ENCODE measurements around the gene CCDC187.
"Not testable (repeated sequence)": the region's sequence is repeated elsewhere in the genome, so short reads cannot be mapped to it uniquely, and the experiment has no call there.

CCDC187 gene

DNA sequence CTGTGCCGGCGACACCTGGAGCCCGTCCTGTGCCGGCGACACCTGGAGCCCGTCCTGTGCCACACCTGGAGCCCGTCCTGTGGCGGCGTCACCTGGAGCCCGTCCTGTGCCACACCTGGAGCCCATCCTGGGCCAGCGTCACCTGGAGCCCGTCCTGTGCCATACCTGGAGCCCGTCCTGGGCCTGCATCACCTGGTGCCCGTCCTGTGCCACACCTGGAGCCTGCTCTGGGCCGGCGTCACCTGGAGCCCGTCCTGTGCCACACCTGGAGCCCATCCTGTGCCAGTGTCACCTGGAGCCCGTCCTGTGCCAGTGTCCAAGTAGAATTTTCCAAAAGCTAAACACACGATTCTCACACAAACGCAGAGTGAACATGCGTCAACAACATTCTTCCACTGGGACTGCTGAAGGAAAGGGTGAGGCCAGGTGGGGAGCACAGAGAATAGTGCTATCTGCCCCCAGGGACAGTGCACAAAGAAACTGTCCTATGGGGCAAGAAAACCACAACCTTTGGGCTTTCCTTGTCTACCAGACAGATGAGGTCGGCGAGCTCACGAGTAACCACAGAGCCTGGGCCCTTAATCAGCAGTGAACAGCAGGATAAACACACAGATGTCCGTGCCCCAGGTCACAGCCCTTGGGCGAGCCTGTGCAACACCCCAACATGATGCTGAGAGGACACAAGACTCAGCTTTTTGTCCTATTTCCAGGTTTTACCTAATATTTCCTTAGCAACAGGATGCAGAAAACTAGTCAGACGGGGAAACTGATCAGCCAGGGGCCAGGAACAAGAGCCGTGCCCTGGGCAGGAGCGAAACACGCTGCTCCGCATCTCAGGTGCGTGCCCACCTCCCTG is 66.2 kb downstream of the CCDC187 start:
- no peak for DNase-seq

DNA sequence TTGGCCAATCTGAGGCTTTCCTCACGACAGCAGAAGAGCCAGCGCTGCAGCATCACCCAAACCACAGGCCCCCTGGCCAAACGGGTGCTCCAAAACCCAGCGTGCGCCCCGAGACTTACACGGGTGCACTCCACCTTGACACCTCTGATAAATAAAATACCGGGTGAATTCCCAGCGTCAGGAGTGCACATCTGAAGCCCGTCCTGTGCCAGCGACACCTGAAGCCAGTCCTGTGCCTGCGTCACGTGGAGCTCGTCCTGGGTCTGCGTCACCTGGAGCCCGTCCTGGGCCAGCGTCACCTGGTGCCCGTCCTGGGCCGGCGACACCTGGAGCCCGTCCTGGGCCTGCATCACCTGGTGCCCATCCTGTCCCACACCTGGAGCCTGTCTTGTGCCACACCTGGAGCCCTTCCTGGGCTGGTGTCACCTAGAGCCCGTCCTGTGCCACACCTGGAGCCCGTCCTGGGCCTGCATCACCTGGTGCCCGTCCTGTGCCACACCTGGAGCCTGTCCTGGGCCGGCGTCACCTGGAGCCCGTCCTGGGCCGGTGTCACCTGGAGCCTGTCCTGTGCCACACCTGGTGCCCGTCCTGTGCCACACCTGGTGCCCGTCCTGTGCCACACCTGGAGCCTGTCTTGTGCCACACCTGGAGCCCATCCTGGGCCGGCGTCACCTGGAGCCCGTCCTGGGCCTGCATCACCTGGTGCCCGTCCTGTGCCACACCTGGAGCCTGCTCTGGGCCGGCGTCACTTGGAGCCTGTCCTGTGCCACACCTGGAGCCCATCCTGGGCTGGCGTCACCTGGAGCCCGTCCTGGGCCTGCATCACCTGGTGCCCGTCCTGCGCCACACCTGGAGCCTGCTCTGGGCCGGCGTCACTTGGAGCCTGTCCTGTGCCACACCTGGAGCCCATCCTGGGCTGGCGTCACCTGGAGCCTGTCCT is 67.2 kb downstream of the CCDC187 start:
- DNase-seq, result not testable (repeated sequence)

GRCh38 chr9:136235709-136236455 is 68.0 kb downstream of the CCDC187 start:
- DNase-seq, result no peak

- no peak for DNase-seq
Observed at GRCh38 chr9:136235171-136235570, 68.7 kb downstream of the CCDC187 start.

DNA sequence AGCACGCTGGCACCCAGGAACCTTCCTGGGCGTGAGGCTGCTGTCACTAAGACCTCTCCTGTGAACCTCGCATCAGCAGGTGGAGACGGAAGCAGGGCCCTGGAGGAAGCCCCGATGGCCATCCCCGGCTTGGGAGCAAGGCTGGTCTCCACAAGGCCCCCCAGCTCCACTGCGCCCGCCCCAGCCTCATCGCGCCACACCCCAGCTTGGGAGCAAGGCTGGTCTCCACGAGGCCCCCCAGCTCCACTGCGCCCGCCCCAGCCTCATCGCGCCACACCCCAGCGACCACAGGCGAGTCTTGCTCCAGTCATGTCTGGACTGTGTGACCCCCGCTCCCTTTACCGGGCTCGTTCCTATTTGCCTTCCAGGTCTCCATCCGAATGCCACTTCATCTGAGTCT is 69.3 kb downstream of the CCDC187 start:
- DNase-seq, result no peak

DNA sequence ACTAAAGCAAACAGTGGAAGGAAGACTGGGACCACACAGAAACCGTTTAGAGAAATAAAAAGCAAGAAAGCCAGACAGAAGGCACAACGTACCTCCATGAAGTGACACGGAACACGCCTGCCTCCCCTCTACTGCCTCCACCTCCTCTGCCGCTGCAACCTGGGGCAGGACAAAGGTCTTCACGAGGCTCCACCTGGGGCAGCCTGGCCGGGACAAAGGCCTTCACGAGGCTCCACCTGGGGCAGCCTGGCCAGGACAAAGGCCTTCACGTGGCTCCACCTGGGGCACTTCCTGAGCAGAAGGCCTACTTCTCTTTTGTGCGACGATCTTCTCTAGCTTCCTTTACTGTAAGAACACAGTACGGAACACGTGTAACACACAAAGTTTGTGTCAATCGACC is 70.0 kb downstream of the CCDC187 start:
- no peak for DNase-seq

- DNase-seq, result no peak
Observed at GRCh38 chr9:136233411-136233810, 70.5 kb downstream of the CCDC187 start.

GRCh38 chr9:136232969-136233368 is 70.9 kb downstream of the CCDC187 start:
- DNase-seq, result no peak

- no peak for DNase-seq
Observed at GRCh38 chr9:136231478-136232297, 72.2 kb downstream of the CCDC187 start.

DNA sequence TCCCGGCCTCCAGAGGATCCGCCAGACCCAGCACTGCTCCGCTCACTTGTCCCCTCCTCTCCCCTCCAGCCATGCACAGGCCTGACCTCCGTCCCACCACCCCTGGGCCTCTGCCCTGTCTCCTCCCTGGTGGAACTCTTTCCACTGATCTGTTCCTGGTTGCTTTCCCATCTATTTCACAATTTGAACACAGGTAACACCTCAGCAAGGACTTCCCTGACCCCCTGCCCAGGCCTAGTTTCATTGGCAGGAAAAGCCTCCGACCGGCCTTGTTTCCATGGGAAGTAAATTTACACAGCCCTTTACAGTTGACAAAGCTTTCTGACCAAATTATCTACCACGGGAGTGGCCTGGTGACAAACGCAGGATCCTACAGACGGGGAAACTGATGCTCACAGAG is 73.1 kb downstream of the CCDC187 start:
- DNase-seq, result no peak

DNA sequence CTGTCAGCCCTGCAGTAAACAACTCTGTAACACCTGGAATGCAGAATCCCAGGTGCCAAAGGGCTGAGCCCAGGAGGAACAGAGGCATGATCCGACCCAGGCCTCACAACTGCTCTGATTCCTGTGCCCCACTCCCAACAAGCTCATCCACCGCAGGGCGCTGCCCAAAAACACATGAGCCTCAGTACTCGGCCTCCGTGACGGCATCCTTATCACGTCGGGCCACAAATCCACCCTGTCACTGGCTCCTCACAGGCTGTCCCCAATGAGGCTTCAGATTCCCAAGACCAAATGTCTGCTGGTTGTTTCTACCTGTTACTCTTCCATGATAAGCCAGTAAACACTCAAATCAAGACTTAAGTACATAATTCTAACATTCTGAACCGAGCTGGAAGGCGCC is 73.5 kb downstream of the CCDC187 start:
- no peak for DNase-seq

- no peak for DNase-seq
Observed at GRCh38 chr9:136229096-136230065, 74.5 kb downstream of the CCDC187 start.

DNA sequence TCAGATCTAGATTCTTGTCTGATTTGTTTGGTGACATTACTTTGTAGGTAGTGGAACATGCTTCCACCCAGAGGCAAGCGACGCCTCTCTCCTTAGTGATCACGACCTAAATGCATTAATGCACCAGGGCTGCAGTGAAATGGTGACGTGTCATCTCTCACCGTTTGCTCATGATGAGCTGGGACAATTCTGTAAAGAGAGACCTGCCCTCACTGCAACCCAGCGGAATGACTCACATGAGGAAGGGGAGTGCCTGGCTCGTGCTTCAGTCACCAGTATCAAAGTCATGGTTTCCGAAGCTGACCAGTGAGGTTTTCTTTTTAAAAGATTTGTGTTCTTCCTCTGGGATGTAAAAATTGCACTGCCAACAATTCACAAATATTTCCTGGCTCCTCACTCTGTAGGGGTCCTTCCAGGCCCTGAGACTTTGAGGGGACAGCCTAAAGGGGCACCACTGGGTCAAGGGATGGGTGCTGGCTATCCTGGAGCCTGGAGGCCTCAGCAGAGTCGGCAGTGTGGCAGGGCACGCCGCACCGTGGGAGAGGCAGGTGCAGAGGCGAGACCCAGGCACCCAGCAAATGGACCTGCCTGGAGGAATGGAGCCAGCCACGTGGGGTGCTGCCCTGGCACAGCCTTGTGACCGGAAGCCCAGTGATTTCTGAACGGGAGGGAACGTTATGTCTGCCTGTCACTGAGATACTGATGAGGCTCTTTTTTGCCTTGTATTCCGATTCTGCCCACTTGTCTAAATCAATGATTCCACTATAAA is 75.6 kb downstream of the CCDC187 start:
- no peak for DNase-seq

DNA sequence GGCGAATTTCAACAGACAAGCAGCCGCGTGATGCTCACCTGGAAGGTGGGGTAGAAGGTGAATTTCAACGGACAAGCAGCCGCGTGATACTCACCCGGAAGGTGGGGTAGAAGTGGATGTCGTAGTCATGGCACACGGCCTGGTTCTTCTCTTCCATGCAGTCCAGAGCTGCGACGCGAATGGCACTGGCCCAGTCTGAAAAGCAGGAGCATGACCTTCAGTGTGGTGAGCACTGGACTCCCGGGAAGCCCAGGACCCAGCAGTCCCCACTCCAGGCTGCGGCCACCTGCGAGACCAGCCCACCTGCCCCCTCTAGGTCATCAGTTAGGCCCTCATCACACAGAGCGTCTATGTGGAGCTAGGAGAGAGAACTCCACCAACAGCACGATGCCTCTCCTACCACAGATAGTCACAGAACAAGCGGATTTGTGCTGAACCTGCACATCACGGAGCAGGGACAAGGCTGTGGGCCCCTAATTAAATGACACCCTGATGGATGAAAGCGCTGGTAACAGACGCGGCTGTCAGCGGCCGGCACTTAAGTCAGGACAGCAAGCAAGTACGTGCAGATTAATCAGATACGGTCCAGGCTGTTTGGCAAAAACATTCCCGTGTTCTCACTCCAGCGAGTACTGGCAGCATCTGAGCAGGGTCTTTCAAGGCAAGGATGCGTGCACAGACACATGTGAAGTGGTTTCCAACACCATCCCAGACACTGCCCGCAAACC is 77.0 kb downstream of the CCDC187 start:
- DNase-seq, result no peak

- no peak for DNase-seq
Observed at GRCh38 chr9:136225748-136226679, 77.9 kb downstream of the CCDC187 start.

DNA sequence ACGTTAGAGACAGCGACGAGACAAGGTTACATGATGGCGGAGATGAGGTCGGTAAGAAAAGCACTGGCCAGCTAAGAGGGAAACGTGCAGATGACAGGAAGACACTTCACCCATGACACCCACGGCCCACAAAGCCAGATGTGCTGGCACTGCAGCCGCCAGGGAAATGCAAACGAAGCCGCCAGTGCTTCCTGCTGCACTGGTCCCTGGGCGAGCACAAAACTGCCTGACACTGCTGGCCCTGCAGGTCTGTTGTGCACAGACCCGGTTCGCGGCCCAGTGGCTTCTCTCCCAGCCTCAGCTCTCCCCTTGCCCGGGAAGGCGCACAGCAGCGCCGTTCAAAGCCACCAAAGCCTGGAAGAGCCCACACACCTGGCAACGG is 78.5 kb downstream of the CCDC187 start:
- DNase-seq, result no peak

DNA sequence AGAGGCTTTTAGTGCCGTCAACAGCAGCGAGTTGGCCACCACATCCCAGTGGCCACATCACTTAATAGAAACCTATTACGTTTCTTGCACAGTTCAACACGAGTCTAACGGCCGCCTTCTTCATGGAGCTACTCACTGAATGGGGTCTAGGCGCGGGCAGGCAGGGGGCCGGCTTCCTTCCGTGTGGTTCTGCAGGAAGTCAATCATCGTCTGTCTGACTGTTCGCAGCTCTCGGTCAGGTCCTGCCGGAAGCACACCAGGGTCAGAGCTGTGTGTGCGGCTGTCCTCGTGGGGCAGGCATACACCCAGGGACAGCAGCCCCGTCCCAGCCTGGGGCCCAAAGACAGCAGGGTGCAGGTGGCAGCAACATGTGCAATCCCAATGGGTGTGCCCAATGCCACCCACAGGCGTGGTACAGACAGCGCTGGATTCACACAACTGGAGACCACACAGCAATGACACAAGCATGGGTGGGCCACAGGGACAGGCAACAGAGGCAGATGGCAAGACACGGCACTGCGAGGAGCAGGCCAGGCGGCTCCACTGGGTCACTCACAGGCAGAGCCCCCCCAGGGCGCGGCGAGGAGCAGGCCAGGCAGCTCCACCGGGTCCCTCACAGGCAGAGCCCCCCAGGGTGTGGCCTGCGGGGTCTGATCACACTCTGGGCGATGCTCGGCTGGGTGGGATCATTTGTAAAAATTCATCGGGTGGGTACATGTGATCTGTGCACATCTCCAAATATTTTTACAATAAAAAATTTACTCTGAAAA is 79.8 kb downstream of the CCDC187 start:
- no peak for DNase-seq

DNA sequence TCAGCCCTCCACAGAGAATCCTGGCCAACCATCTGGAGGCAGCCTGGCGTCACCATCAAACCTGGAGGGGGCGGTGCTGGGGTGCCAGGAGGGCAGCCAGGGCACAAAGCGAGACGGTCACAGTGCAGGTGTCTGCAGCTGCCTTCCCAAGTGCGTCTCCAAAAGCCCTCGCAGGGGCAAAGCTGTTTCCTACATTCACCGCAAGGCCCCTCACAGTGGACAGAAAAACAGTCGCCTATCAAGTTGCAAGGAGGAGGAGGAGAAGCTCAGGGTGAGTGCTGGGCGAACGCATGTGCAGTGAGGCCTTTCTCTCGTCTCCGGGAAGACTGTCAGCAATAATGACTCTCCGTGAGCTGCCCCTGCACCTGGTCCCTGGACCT is 81.0 kb downstream of the CCDC187 start:
- no peak for DNase-seq
